GM23338 (cell line): ENCODE measurements around the gene GSTA1. TPM values are rescaled to one million over a fixed set of nuclear protein-coding genes. Genes with fewer than 3 reads are reported as not detected.

Experiments used
- ATAC-seq: fragments of 200-7000 bp; cut with Tn5 transposase; 3 replicates; pipeline ENCODE4 v1.9.1; 2020
- DNase-seq: peaks from one replicate; pipeline ENCODE4 v3.0.0-alpha.2; 2015; ENCODE audit warnings: low spot score
- H2AFZ ChIP-seq: fragments of 200-600 bp; sonication (generic); 2 replicates; pipeline ENCODE4 v1.8.0; 2016; ENCODE audit warnings: antibody characterized with exemption, mild to moderate bottlenecking, moderate library complexity
- H3F3A ChIP-seq: fragments of 200-600 bp; sonication (generic); replicated peaks from 2 replicates; pipeline ENCODE4 v1.8.0; 2017; ENCODE audit warnings: antibody characterized with exemption, mixed run types, low read depth
- H3K27ac ChIP-seq: fragments of 200-600 bp; sonication (generic); 2 replicates; pipeline ENCODE4 v1.6.1; 2016; ENCODE audit warnings: low read depth
- H3K27me3 ChIP-seq: fragments of 200-600 bp; sonication (generic); 2 replicates; pipeline ENCODE4 v1.8.0; 2016; ENCODE audit warnings: mild to moderate bottlenecking, mixed run types, moderate library complexity; ENCODE audit not compliant: insufficient read depth
- H3K36me3 ChIP-seq: fragments of 200-600 bp; sonication (generic); 2 replicates; pipeline ENCODE4 v1.8.0; 2016; ENCODE audit warnings: mild to moderate bottlenecking; ENCODE audit not compliant: insufficient read depth
- H3K4me1 ChIP-seq: fragments of 200-600 bp; sonication (generic); 2 replicates; pipeline ENCODE4 v1.8.0; 2016; ENCODE audit warnings: mild to moderate bottlenecking, moderate library complexity; ENCODE audit not compliant: insufficient read depth
- H3K4me2 ChIP-seq: fragments of 200-600 bp; sonication (generic); 2 replicates; pipeline ENCODE4 v1.7.1; 2017; ENCODE audit warnings: mixed run types
- H3K4me3 ChIP-seq: fragments of 200-600 bp; sonication (generic); 2 replicates; pipeline ENCODE4 v1.6.1; 2016; ENCODE audit warnings: mixed run types
- H3K79me2 ChIP-seq: fragments of 200-600 bp; sonication (generic); replicated peaks from 2 replicates; pipeline ENCODE4 v1.8.0; 2017; ENCODE audit warnings: mild to moderate bottlenecking; ENCODE audit not compliant: insufficient read depth
- H3K9me2 ChIP-seq: fragments of 200-600 bp; sonication (generic); 2 replicates; pipeline ENCODE4 v1.8.0; 2017; ENCODE audit not compliant: insufficient read depth
- H4K20me1 ChIP-seq: fragments of 200-600 bp; sonication (generic); replicated peaks from 2 replicates; pipeline ENCODE4 v1.8.0; 2017; ENCODE audit warnings: mild to moderate bottlenecking; ENCODE audit not compliant: insufficient read depth
- H3K27ac Mint-ChIP-seq: 2 replicates; pipeline ENCODE4 v1.8.0; 2020; ENCODE audit warnings: inconsistent platforms, mild to moderate bottlenecking, moderate library complexity, mixed read lengths
- H3K27me3 Mint-ChIP-seq: 3 replicates; pipeline ENCODE4 v1.8.0; 2022; ENCODE audit warnings: low read depth, mild to moderate bottlenecking, moderate library complexity, mixed read lengths, inconsistent platforms; ENCODE audit not compliant: insufficient read depth, poor library complexity
- H3K36me3 Mint-ChIP-seq: 3 replicates; pipeline ENCODE4 v1.8.0; 2021; ENCODE audit warnings: low read depth, mild to moderate bottlenecking, inconsistent platforms, moderate library complexity, mixed read lengths
- H3K4me1 Mint-ChIP-seq: 3 replicates; pipeline ENCODE4 v1.8.0; 2020; ENCODE audit warnings: mild to moderate bottlenecking, inconsistent platforms, mixed read lengths
- H3K4me3 Mint-ChIP-seq: 3 replicates; pipeline ENCODE4 v1.8.0; 2021; ENCODE audit warnings: moderate library complexity, mild to moderate bottlenecking, inconsistent platforms, mixed read lengths
- H3K9me3 Mint-ChIP-seq: 3 replicates; pipeline ENCODE4 v1.8.0; 2020; ENCODE audit warnings: moderate library complexity, mild to moderate bottlenecking, inconsistent platforms, mixed read lengths
- CREB1 ChIP-seq: fragments of 250-450 bp; sonication (Bioruptor Pico); IDR thresholded peaks from 2 replicates; pipeline ENCODE4 v1.5.0; 2020; ENCODE audit warnings: low read depth, mild to moderate bottlenecking, moderate library complexity
- CTCF ChIP-seq, 2 experiments: fragments of 200-600 bp in 1 of 2; sonication (generic) in 1 of 2; conservative IDR thresholded peaks; 2 replicates each; pipeline versions ENCODE4 v1.5.1 to v1.6.1; 2016 to 2017; ENCODE audit warnings: antibody characterized with exemption in 2 of 2, low read depth in 2 of 2, mild to moderate bottlenecking in 2 of 2, moderate library complexity in 1 of 2
- ZNF462 ChIP-seq: fragments of 250-450 bp; sonication (Bioruptor Pico); IDR thresholded peaks from 2 replicates; pipeline ENCODE4 v1.5.0; 2020; ENCODE audit warnings: mild to moderate bottlenecking, moderate library complexity
- polyA plus RNA-seq: library from polyadenylated mRNA; unstranded; fragments of >200 nt; fragmentation: Nextera tagmentation; extraction: Ambion mirVana; gene quantifications from 2 replicates; pipeline ENCODE4 v1.2.1, GENCODE V29; 2016
- total RNA-seq: library from RNA; depleted of rRNA; stranded (reverse); fragments of >200 nt; shearing (Covaris generic); gene quantifications from 2 replicates; pipeline ENCODE4 v1.2.3, GENCODE V29; 2014

Gene GSTA1
- total and polyA plus RNA-seq, 2 experiments from 2014 or later = not detected

GRCh38 chr6:52839124-52840055, 35.8 kb upstream of the GSTA1 start:
- peak; percentile 83 for DNase-seq
- Mint-ChIP-seq H3K36me3 (no peaks in the 10 kb centered on the region), H3K4me3 (no peak overlapping the region)

More at GRCh38 chr6:52839124-52840055, 35.8 kb upstream of the GSTA1 start:
- Histone ChIP-seq H3K4me3 (no peak overlapping the region), H2AFZ (peak overlapping the region; percentile 73; the same call in 1 of the 2 replicates), H3K27me3 (no peaks in the 10 kb centered on the region), H3K4me2 (no peak overlapping the region), H3K79me2 (no peaks in the 10 kb centered on the region), H3K4me1 (no peaks in the 10 kb centered on the region), H3K9me2 (no peaks in the 10 kb centered on the region), H3F3A (no peaks in the 10 kb centered on the region), H3K27ac (no peak overlapping the region), H3K36me3 (no peaks in the 10 kb centered on the region), H4K20me1 (no peaks in the 10 kb centered on the region)
- H3K27ac Mint-ChIP-seq = no peak overlapping the region
- H3K9me3 Mint-ChIP-seq = peaks cover 6% of the 10 kb centered on the region; the same call in 2 of the 3 replicates
- no peak for TF ChIP-seq CREB1 (CRISPR knock-in tag)
- peak; percentile 27; the same call in 1 of the 2 replicates for TF ChIP-seq ZNF462 (CRISPR knock-in tag)
- peak; percentile 78 to 85 for TF ChIP-seq CTCF (conservative IDR thresholded peaks at IDR 0.05; ENCODE audit: low read depth in 2 of 2)
- peaks cover 3% of the 10 kb centered on the region; the same call in 2 of the 3 replicates for H3K4me1 Mint-ChIP-seq
- peak; percentile 99 for ATAC-seq
- H3K27me3 Mint-ChIP-seq = peaks cover 4% of the 10 kb centered on the region
